ENCODE results near the gene CTSO.

Gene CTSO

GRCh38 chr4:155962767-155963166 is 9.1 kb upstream of the CTSO start:
- TF ChIP-seq, protein P1, sequence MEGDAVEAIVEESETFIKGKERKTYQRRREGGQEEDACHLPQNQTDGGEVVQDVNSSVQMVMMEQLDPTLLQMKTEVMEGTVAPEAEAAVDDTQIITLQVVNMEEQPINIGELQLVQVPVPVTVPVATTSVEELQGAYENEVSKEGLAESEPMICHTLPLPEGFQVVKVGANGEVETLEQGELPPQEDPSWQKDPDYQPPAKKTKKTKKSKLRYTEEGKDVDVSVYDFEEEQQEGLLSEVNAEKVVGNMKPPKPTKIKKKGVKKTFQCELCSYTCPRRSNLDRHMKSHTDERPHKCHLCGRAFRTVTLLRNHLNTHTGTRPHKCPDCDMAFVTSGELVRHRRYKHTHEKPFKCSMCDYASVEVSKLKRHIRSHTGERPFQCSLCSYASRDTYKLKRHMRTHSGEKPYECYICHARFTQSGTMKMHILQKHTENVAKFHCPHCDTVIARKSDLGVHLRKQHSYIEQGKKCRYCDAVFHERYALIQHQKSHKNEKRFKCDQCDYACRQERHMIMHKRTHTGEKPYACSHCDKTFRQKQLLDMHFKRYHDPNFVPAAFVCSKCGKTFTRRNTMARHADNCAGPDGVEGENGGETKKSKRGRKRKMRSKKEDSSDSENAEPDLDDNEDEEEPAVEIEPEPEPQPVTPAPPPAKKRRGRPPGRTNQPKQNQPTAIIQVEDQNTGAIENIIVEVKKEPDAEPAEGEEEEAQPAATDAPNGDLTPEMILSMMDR (IDR thresholded peaks at IDR 0.05; ENCODE audit: low read depth, low read length): no peak
- H3K36me3 ChIP-seq: no peaks in the 10 kb centered on the region
- H3K27me3 ChIP-seq (ENCODE audit: insufficient read depth, low read depth, severe bottlenecking): no peaks in the 10 kb centered on the region
- no peak overlapping the region for H3K4me3 ChIP-seq (ENCODE audit: low read depth, low read length)
- no peak for DNase-seq
- no peak overlapping the region for H3K27ac ChIP-seq
- no peaks in the 10 kb centered on the region for H3K9me3 ChIP-seq (ENCODE audit: severe bottlenecking)

DNA sequence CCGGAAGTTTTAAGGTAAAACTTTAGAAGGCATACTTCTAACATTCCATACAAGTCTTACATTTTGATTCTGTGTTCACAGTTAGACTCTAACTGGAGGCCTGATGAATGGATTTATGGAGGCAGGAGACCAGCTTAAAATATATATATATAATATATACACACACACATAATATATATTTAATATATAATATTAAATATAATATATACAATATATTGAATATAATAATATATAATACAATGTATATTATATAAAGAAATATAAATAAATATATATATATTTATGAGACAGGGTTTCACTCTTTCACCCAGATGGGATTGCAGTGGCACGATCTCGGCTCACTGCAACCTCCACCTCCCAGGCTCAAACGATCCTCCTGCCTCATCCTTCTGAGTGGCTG is 7.9 kb upstream of the CTSO start:
- TF ChIP-seq, protein P1 (IDR thresholded peaks at IDR 0.05; ENCODE audit: low read depth, low read length): no peak
- H3K9me3 ChIP-seq (ENCODE audit: severe bottlenecking): no peaks in the 10 kb centered on the region

GRCh38 chr4:155960522-155960921 is 6.9 kb upstream of the CTSO start:
- no peak overlapping the region for H3K27ac ChIP-seq
- H3K36me3 ChIP-seq: no peaks in the 10 kb centered on the region
- H3K4me3 ChIP-seq (ENCODE audit: low read depth, low read length): no peak overlapping the region
- no peaks in the 10 kb centered on the region for H3K9me3 ChIP-seq (ENCODE audit: severe bottlenecking)
- no peaks in the 10 kb centered on the region for H3K27me3 ChIP-seq (ENCODE audit: insufficient read depth, low read depth, severe bottlenecking)
- DNase-seq: no peak
- TF ChIP-seq, protein P1 (IDR thresholded peaks at IDR 0.05; ENCODE audit: low read depth, low read length): no peak

More for the DNA sequence above, 7.9 kb upstream of the CTSO start:
- Histone ChIP-seq H3K4me3 (ENCODE audit: low read depth, low read length) (no peak overlapping the region), H3K27me3 (ENCODE audit: insufficient read depth, low read depth, severe bottlenecking) (no peaks in the 10 kb centered on the region), H3K27ac (no peak overlapping the region), H3K36me3 (no peaks in the 10 kb centered on the region)
- DNase-seq: no peak

- no peaks in the 10 kb centered on the region for H3K9me3 ChIP-seq (ENCODE audit: severe bottlenecking)
- TF ChIP-seq, protein P1 (IDR thresholded peaks at IDR 0.05; ENCODE audit: low read depth, low read length): no peak
- no peak for DNase-seq
Measured at GRCh38 chr4:155959417-155959816, 5.8 kb upstream of the CTSO start.

GRCh38 chr4:155956461-155956860 is 2.8 kb upstream of the CTSO start:
- no peaks in the 10 kb centered on the region; the same call in 1 of the 2 replicates for H3K36me3 ChIP-seq
- no peak overlapping the region for H3K4me3 ChIP-seq (ENCODE audit: low read depth, low read length)
- no peaks in the 10 kb centered on the region for H3K27me3 ChIP-seq (ENCODE audit: insufficient read depth, low read depth, severe bottlenecking)
- H3K27ac ChIP-seq: no peak overlapping the region
- DNase-seq: no peak
- no peaks in the 10 kb centered on the region for H3K9me3 ChIP-seq (ENCODE audit: severe bottlenecking)
- TF ChIP-seq, protein P1 (IDR thresholded peaks at IDR 0.05; ENCODE audit: low read depth, low read length): no peak

More at GRCh38 chr4:155959417-155959816, 5.8 kb upstream of the CTSO start:
- H3K27me3 ChIP-seq (ENCODE audit: insufficient read depth, low read depth, severe bottlenecking): no peaks in the 10 kb centered on the region
- no peaks in the 10 kb centered on the region for H3K36me3 ChIP-seq
- no peak overlapping the region for H3K4me3 ChIP-seq (ENCODE audit: low read depth, low read length)
- H3K27ac ChIP-seq: no peak overlapping the region

DNA sequence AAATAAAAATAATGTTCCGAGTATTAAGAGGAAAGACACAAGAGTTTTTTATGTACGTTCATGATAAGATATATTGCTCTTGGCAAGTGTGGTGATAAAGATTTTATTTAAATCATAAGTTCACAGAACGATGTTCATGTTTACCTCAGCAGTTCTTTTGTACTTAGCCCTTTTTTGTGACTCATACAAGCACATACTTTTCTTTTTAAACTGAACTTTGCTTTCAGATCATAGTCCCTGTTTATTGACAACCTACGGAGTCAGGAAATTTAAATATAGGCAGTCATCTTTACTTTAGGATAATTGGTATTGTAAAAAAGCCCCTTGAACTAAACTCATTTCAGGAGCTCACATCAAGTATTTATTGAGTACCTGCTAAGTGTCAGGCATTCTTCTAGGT is 1.3 kb upstream of the CTSO start:
- no peak for DNase-seq
- H3K9me3 ChIP-seq (ENCODE audit: severe bottlenecking): no peaks in the 10 kb centered on the region
- no peaks in the 10 kb centered on the region for H3K27me3 ChIP-seq (ENCODE audit: insufficient read depth, low read depth, severe bottlenecking)
- H3K36me3 ChIP-seq: no peaks in the 10 kb centered on the region; the same call in 1 of the 2 replicates
- TF ChIP-seq, protein P1 (IDR thresholded peaks at IDR 0.05; ENCODE audit: low read depth, low read length): no peak
- no peak overlapping the region for H3K4me3 ChIP-seq (ENCODE audit: low read depth, low read length)
- H3K27ac ChIP-seq: no peak overlapping the region
